GM21619 (cell line): ENCODE data around the gene ADGRB3.
"Not testable (repeated sequence)": the region's sequence is repeated elsewhere in the genome, so short reads cannot be mapped to it uniquely, and the experiment has no call there.

Experiments used
- ATAC-seq: cut with Tn5 transposase; IDR thresholded peaks from one replicate; pipeline ENCODE4 v1.9.1; 2021; ENCODE audit not compliant: unreplicated experiment

The ADGRB3 gene

GRCh38 chr6:68778356-68779020 lies 143.4 kb downstream of the ADGRB3 start:
- ATAC-seq, result no peak

- ATAC-seq, result no peak
These were observed 144.3 kb downstream of the ADGRB3 start for GRCh38 chr6:68779366-68779765.

DNA sequence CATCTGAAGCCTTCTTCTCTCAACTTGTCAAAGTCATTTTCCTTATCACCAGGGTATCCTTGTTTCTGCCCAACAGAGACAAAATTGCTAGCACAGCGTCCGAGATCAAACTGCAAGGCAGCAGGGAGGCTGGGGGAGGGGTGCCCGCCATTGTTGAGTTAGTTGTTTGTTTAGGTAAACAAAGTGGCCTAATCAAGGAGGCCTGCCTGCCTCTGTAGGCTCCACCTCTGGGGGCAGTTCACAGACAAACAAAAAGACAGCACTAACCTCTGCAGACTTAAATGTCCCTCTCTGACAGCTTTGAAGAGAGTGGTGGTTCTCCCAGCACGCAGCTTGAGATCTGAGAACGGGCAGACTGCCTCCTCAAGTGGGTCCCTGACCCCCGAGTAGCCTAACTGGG lies 155.0 kb downstream of the ADGRB3 start:
- ATAC-seq, result not testable (repeated sequence)

GRCh38 chr6:68814976-68815375 lies 179.9 kb downstream of the ADGRB3 start:
- not testable (repeated sequence) for ATAC-seq

GRCh38 chr6:68826501-68826900 lies 191.4 kb downstream of the ADGRB3 start:
- no peak for ATAC-seq

DNA sequence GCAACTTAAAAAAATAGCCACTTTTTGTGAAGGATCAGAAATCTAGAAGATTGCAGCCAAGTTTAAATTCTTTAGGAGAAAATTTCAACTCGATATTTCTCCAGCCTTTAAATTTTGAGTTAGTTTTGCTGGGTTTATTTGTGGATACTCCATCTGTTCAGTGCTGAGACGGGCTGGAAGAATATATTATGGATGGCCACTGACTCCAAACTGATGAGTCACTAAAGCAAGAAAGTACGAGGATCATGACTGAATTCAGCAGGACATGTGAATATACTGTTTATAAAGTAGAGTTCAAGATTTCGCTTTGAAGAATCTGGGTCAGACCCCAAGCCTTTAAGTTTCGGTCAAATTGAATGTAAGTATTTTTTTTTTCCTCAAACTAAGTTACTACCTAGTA lies 199.5 kb downstream of the ADGRB3 start:
- ATAC-seq, result no peak

GRCh38 chr6:68838571-68838970 lies 203.5 kb downstream of the ADGRB3 start:
- ATAC-seq, result no peak

GRCh38 chr6:68852791-68853190 lies 217.7 kb downstream of the ADGRB3 start:
- no peak for ATAC-seq

DNA sequence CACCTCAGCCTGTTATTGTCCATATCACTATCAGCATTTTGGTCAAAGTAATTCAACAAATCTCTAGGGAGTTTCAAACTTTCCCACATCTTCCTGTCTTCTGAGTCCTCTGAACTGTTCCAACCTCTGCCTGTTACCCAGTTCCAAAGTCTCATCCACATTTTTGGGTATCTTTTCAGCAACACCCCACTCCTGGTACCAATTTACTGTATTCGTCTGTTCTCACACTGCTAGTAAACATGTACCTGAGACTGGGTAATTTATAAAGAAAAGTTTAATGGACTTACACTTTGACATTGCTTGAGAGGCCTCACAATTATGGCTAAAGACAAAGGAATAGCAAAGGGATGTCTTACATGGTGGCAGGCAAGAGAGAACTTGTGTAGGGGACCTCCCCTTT lies 224.2 kb downstream of the ADGRB3 start:
- ATAC-seq, result no peak

DNA sequence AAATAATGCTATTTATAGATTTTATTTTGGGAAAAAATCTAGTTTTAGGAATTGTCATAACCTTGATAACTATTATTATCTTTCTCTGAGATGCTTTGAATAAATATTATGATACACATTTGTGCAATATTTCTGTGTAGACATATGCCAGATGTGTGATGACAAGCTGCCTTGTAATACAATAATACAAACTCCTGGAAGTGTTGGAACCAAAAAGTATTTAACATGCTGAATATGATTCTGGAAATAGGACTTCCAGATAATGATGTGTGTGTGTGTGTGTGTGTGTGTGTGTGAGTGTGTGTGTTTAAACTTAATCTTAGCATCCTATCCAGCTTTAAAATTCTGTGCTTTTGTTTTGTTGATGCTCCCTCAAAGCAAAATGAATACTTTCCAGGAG lies 233.6 kb downstream of the ADGRB3 start:
- no peak for ATAC-seq

DNA sequence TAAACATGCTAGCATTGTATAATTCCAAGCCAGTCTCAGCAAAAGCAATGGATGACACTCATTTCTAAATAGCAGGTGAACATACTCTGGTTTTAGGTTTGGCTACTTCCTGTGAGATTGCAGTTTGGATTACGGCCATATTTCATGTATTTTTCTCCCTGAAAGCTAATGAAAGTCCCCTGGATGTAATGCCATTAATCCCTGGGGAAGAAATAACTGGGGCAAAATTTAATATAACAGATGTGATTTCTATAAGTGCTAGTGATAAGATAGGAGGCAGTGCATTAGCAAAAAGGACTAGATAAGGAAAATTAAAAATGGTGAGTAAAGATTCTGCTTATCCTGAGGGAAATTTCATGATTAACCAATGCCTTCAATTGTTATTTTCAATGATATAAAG lies 238.2 kb downstream of the ADGRB3 start:
- ATAC-seq, result no peak

GRCh38 chr6:68874747-68875146 lies 239.7 kb downstream of the ADGRB3 start:
- no peak for ATAC-seq

GRCh38 chr6:68875403-68875802 lies 240.3 kb downstream of the ADGRB3 start:
- no peak for ATAC-seq

- ATAC-seq, result peak; percentile 61
These were observed 241.9 kb downstream of the ADGRB3 start for GRCh38 chr6:68876792-68877493.

DNA sequence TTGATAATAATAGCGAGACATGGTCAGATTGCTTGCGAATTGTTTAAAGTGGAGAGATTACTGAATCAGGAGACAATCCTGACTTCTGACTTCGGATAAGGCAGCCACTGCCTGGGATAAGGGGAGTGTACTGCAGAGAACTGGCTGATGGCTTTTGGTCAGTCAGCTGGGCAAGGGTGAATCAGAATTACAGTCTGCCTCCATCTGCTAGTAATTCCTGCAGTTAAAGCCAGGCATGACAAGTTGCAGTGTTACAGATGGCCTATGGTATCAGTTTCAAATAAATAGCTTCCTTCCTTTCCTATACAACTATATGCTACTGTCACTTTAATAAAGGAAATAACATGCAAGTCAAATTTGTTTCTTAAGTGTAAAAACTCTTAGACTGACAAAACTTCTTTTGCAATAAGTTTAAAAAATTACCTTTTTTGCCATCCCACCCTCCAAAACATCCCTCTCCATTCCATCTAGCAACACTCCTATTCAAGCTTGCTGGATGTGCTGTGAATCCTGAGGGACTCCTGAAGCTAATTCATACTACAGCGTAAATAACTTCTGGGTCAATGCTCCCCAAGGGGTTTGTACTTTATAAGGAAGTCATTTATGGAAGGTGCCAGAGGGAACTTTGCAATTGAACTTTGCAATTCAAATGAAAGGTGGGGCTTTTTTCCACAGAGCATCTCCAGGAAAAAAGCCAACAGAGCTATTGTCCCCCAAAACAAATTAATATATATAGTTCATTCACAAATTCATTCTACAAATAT lies 245.2 kb downstream of the ADGRB3 start:
- no peak for ATAC-seq

DNA sequence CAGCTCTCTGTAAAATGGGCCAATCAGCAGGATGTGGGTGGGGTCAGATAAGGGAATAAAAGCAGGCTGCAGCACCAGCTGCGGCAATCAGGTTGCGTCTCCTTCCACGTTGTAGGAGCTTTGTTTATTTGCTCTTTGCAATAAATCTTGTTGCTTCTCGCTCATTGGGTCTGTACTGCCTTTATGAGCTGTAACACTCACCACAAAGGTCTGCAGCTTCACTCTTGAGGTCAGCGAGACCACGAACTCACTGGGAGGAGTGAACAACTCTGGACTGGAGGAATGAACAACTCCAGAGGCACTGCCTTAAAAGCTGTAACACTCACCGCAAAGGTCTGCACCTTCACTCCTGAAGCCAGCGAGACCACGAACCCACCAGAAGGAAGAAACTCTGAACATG lies 248.2 kb downstream of the ADGRB3 start:
- ATAC-seq, result not testable (repeated sequence)

DNA sequence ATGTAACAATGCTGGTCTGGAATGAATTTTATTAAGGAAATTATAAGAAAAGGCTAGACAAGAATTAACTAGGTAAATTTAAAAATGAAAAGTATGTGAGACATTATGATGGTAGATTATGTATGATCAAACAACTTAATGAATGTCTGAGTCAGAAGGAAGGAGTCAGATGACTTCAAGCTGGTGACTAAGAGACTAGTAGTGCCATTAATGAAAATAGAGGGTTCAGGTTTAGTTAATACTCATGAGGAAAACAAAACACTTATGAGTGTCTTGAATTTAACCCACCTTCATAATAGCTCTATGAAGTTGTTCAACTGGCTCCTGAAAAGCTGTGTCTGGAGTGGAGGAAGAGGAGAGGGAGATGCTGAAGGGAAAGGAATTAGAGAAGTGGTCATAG lies 256.3 kb downstream of the ADGRB3 start:
- ATAC-seq, result no peak

GRCh38 chr6:68892452-68892851 lies 257.4 kb downstream of the ADGRB3 start:
- ATAC-seq, result no peak

- ATAC-seq, result no peak
These were observed 260.8 kb downstream of the ADGRB3 start for GRCh38 chr6:68895929-68896328.

GRCh38 chr6:68901044-68901443 lies 266.0 kb downstream of the ADGRB3 start:
- ATAC-seq, result no peak

- no peak for ATAC-seq
These were observed 276.3 kb downstream of the ADGRB3 start for GRCh38 chr6:68911334-68911733.

DNA sequence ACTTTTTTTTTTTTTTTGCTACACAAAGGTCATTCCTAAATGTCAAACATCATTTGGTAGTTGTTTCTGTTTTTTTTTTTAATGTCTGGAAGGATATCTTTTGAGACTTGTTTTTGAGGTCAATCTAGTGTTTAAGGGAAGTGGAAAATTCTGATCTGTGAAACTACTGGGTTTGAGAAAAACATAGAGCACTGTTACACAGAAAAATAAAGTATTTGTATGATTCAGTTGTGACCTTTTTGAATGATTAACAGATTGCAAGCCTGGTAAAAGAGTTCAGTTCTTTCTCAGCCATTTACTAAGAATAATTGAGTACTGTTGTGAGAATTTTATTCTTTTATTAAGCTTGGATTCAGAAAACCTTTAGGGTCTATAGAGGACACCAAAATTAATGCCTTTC lies 276.7 kb downstream of the ADGRB3 start:
- ATAC-seq, result no peak
